Measurements from ENCODE around the gene HSD17B4. TPM values are rescaled to one million over a fixed set of nuclear protein-coding genes. Genes with fewer than 3 reads are reported as not detected.
A peak's percentile ranks its signal among the peaks of the same experiment; 100 is the strongest.

The HSD17B4 gene
- total RNA-seq, 1 experiment from 2014 or later: 107 TPM

GRCh38 chr5:119451561-119451960, 736 bp upstream of the HSD17B4 start:
- Histone ChIP-seq H3K36me3 (ENCODE audit: control insufficient read depth, insufficient read depth, low read length) (no peaks in the 10 kb centered on the region), H3K4me3 (ENCODE audit: low read depth in 2 of 2, low read length in 2 of 2) (no peak overlapping the region; a peak in 1 of 4 replicates), H3K27me3 (ENCODE audit: control insufficient read depth, insufficient read depth, low read length) (no peaks in the 10 kb centered on the region), H3K27ac (ENCODE audit: low read length) (no peak overlapping the region), H3K9me3 (ENCODE audit: control insufficient read depth, insufficient read depth, low read depth, low read length) (no peaks in the 10 kb centered on the region), H3K4me1 (ENCODE audit: control insufficient read depth, insufficient read depth, low read length) (peaks cover 6% of the 10 kb centered on the region)
- ChIA-PET CTCF (no interaction called here), POLR2A (no interaction called here)
- no peak for TF ChIP-seq TCF7L2 (IDR thresholded peaks at IDR 0.05; ENCODE audit: low read depth, low read length)
- DNase-seq (ENCODE audit: low read depth, low spot score) (no peak), ATAC-seq (no peak)
- no TSS peak for BruUV-seq (replicated peaks)
- intact Hi-C loops (cut with micrococcal nuclease; ENCODE audit: unreplicated experiment): no loop called here
- in situ Hi-C loops (cut with HindIII; ENCODE audit: low pct_unique_long_range_greater_than_20kb, low sequenced_read_pairs): no loop called here

GRCh38 chr5:119452060-119452372, 281 bp upstream of the HSD17B4 start:
- Histone ChIP-seq H3K4me1 (ENCODE audit: control insufficient read depth, insufficient read depth, low read length) (peaks cover 6% of the 10 kb centered on the region), H3K36me3 (ENCODE audit: control insufficient read depth, insufficient read depth, low read length) (no peaks in the 10 kb centered on the region), H3K9me3 (ENCODE audit: control insufficient read depth, insufficient read depth, low read depth, low read length) (no peaks in the 10 kb centered on the region), H3K4me3 (ENCODE audit: low read depth in 2 of 2, low read length in 2 of 2) (peak overlapping the region; percentile 62 to 89), H3K27ac (ENCODE audit: low read length) (no peak overlapping the region), H3K27me3 (ENCODE audit: control insufficient read depth, insufficient read depth, low read length) (no peaks in the 10 kb centered on the region)
- ChIA-PET CTCF (no interaction called here), POLR2A (no interaction called here)
- ATAC-seq (no peak), DNase-seq (ENCODE audit: low read depth, low spot score) (no peak)
- in situ Hi-C loops (cut with HindIII; ENCODE audit: low pct_unique_long_range_greater_than_20kb, low sequenced_read_pairs): no loop called here
- no TSS peak for BruUV-seq (replicated peaks)
- intact Hi-C loops (cut with micrococcal nuclease; ENCODE audit: unreplicated experiment): no loop called here
- TF ChIP-seq SIN3A (IDR thresholded peaks at IDR 0.05; ENCODE audit: borderline replicate concordance, insufficient read depth, low read depth, low read length) (no peak), TCF7L2 (IDR thresholded peaks at IDR 0.05; ENCODE audit: low read depth, low read length) (no peak), POLR2AphosphoS5 (IDR thresholded peaks at IDR 0.05; ENCODE audit: low read depth, low read length) (no peak)
- TF ChIP-seq, protein P1, sequence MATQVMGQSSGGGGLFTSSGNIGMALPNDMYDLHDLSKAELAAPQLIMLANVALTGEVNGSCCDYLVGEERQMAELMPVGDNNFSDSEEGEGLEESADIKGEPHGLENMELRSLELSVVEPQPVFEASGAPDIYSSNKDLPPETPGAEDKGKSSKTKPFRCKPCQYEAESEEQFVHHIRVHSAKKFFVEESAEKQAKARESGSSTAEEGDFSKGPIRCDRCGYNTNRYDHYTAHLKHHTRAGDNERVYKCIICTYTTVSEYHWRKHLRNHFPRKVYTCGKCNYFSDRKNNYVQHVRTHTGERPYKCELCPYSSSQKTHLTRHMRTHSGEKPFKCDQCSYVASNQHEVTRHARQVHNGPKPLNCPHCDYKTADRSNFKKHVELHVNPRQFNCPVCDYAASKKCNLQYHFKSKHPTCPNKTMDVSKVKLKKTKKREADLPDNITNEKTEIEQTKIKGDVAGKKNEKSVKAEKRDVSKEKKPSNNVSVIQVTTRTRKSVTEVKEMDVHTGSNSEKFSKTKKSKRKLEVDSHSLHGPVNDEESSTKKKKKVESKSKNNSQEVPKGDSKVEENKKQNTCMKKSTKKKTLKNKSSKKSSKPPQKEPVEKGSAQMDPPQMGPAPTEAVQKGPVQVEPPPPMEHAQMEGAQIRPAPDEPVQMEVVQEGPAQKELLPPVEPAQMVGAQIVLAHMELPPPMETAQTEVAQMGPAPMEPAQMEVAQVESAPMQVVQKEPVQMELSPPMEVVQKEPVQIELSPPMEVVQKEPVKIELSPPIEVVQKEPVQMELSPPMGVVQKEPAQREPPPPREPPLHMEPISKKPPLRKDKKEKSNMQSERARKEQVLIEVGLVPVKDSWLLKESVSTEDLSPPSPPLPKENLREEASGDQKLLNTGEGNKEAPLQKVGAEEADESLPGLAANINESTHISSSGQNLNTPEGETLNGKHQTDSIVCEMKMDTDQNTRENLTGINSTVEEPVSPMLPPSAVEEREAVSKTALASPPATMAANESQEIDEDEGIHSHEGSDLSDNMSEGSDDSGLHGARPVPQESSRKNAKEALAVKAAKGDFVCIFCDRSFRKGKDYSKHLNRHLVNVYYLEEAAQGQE (IDR thresholded peaks at IDR 0.05; ENCODE audit: insufficient read depth in 1 of 2, low read depth in 2 of 2, low read length in 1 of 2): no peak
- TF ChIP-seq, protein P2, sequence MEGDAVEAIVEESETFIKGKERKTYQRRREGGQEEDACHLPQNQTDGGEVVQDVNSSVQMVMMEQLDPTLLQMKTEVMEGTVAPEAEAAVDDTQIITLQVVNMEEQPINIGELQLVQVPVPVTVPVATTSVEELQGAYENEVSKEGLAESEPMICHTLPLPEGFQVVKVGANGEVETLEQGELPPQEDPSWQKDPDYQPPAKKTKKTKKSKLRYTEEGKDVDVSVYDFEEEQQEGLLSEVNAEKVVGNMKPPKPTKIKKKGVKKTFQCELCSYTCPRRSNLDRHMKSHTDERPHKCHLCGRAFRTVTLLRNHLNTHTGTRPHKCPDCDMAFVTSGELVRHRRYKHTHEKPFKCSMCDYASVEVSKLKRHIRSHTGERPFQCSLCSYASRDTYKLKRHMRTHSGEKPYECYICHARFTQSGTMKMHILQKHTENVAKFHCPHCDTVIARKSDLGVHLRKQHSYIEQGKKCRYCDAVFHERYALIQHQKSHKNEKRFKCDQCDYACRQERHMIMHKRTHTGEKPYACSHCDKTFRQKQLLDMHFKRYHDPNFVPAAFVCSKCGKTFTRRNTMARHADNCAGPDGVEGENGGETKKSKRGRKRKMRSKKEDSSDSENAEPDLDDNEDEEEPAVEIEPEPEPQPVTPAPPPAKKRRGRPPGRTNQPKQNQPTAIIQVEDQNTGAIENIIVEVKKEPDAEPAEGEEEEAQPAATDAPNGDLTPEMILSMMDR (IDR thresholded peaks at IDR 0.05): no peak

- ATAC-seq (peak; percentile 25), DNase-seq (ENCODE audit: low read depth, low spot score) (no peak)
- Histone ChIP-seq H3K4me1 (ENCODE audit: control insufficient read depth, insufficient read depth, low read length) (peaks cover 6% of the 10 kb centered on the region), H3K27ac (ENCODE audit: low read length) (peak overlapping the region; percentile 79), H3K36me3 (ENCODE audit: control insufficient read depth, insufficient read depth, low read length) (no peaks in the 10 kb centered on the region), H3K9me3 (ENCODE audit: control insufficient read depth, insufficient read depth, low read depth, low read length) (no peaks in the 10 kb centered on the region), H3K27me3 (ENCODE audit: control insufficient read depth, insufficient read depth, low read length) (no peaks in the 10 kb centered on the region), H3K4me3 (ENCODE audit: low read depth in 2 of 2, low read length in 2 of 2) (peak overlapping the region; percentile 62 to 89)
- BruUV-seq (replicated peaks): no TSS peak
- intact Hi-C loops (cut with micrococcal nuclease; ENCODE audit: unreplicated experiment) (no loop called here), in situ Hi-C loops (cut with HindIII; ENCODE audit: low pct_unique_long_range_greater_than_20kb, low sequenced_read_pairs) (no loop called here)
- TF ChIP-seq POLR2AphosphoS5 (IDR thresholded peaks at IDR 0.05; ENCODE audit: low read depth, low read length): no peak
- no peak for TF ChIP-seq TCF7L2 (IDR thresholded peaks at IDR 0.05; ENCODE audit: low read depth, low read length)
- TF ChIP-seq, protein P2 (IDR thresholded peaks at IDR 0.05): no peak
- TF ChIP-seq, protein P1 (IDR thresholded peaks at IDR 0.05; ENCODE audit: insufficient read depth in 1 of 2, low read depth in 2 of 2, low read length in 1 of 2): no peak
- no peak for TF ChIP-seq SIN3A (IDR thresholded peaks at IDR 0.05; ENCODE audit: borderline replicate concordance, insufficient read depth, low read depth, low read length)
- CTCF ChIA-PET: no interaction called here
- POLR2A ChIA-PET: no interaction called here
Observed at GRCh38 chr5:119453040-119453373, 710 bp downstream of the HSD17B4 start.
